Measurements from ENCODE around the gene JSRP1. TPM values are rescaled to one million over a fixed set of nuclear protein-coding genes. Genes with fewer than 3 reads are reported as not detected.

JSRP1 gene, protein sequence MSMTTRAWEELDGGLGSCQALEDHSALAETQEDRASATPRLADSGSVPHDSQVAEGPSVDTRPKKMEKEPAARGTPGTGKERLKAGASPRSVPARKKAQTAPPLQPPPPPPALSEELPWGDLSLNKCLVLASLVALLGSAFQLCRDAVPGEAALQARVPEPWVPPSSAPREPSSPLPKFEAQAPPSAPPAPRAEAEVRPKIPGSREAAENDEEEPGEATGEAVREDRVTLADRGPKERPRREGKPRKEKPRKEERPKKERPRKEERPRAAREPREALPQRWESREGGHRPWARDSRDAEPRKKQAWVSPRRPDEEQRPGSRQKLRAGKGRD
- polyA plus RNA-seq = not detected in 2 replicates

DNA sequence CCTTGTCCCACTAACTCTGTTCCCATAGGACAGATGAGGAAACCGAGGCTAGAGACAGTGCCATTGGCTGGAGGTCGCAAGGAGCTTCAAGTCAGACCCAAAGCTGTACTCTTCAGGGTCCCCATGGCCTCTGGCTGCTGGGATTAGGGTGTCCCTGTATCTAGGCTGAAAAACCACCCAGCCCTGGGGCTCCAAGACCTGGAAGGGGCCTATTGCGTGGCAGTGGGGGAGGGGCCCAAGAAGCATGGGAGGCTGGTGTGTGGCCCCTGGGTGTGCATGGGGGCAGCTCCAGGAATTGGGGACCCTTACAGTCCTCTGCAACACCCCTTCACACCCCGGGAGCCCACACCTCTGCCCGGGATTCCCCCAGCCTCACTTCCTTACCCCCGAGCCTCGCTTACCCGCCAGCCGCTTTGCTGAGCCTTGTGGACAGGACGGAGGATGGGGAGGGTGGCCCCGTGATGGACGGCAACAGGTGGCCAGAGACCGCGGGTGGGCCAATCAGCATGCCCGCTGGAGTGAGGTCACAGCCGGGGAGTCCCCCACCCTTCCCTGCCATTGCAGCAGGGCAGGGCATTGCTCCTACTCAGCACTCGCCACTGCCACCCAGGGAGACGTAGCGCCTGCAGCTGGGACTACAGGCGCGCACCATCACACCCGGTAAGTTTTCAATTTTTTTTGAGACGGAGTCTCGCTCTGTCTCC is at the start of gene JSRP1:
TSS of gene JSRP1 (minus strand) at position 436 of the 704 bp plus-strand sequence. CDS start 1,103 bp downstream, outside the sequence.

GRCh38 chr19:2282062-2282861 is 26.0 kb upstream of the JSRP1 start, which contains the start of gene PEAK3:
Gene PEAK3, minus strand, starts transcription at chr19:2282175. Its CDS starts 1,244 bp downstream, at chr19:2280931.

GRCh38 chr19:2249010-2249866 is 7.0 kb downstream of the JSRP1 start, which contains the start of gene AMH:
Gene AMH, plus strand, starts transcription at chr19:2249323. Its CDS starts 10 bp downstream, at chr19:2249333.

DNA sequence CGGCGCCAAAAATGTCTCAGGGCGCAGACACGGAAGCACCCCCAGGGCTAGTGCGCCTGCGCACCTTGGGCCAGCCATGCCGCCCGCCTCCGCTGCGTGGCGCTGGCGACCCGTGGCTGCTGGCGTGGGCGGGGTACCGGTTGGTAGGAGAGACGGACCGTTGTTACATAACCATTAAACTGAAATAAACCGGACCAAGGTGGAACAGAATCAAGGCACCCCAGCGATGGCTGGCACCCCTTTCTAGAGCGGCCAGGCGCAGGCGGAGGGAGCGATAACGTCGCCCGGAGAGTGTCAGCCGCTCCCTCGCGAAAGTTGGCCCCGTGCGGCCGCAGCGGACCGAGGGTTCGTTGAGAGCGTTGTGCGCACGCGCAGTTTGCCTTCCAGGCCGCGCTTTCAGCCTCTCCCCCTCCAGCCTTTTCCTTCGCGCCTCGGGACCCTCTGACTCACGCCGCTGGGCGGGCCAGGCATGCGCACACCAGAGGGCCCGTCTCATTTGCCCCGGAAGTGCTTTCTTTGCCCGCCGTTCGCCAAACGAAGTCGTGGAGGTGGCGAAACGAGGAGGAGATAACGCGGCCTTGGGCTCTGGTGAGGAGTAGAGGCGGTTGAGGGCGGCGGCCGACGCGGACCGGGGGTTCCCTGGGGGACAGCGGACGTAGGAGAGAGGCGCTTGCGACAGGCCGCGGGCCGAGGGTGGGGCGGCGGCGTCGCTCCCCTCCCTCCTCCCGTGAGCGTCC is 19.7 kb downstream of the JSRP1 start, which contains the start of the genes PLEKHJ1 and SF3A2:
TSS of gene PLEKHJ1 (minus strand) at position 16 of the 737 bp plus-strand sequence. CDS start 81 bp downstream, outside the sequence.
TSS of gene SF3A2 (plus strand) at position 511 of the 737 bp plus-strand sequence. CDS start 6,595 bp downstream, outside the sequence.

Other genes with a start within 250 kb of the JSRP1 start
- gene BTBD2, start 240.7 kb downstream of the JSRP1 start, polyA plus RNA-seq = 0.18 and 0.24 TPM in 2 replicates
- 7.4 and 8.7 TPM in 2 replicates for gene MKNK2, start 205.2 kb downstream of the JSRP1 start, polyA plus RNA-seq
- 0.34 and 0.62 TPM in 2 replicates for gene MOB3A, start 160.1 kb downstream of the JSRP1 start, polyA plus RNA-seq
- not detected in 2 replicates for gene IZUMO4, start 159.5 kb downstream of the JSRP1 start, polyA plus RNA-seq
- 19.1 and 20.9 TPM in 2 replicates for gene AP3D1, start 104.9 kb downstream of the JSRP1 start, polyA plus RNA-seq
- gene DOT1L, start 92.5 kb downstream of the JSRP1 start, polyA plus RNA-seq = 0.28 and 0.39 TPM in 2 replicates
- 8.4 and 8.6 TPM in 2 replicates for gene PLEKHJ1, start 20.1 kb downstream of the JSRP1 start, polyA plus RNA-seq
- 0.16 and 0.43 TPM in 2 replicates for gene SF3A2, start 19.6 kb downstream of the JSRP1 start, polyA plus RNA-seq
- not detected in 2 replicates for gene AMH, start 7.1 kb downstream of the JSRP1 start, polyA plus RNA-seq
- gene PEAK3, start 25.8 kb upstream of the JSRP1 start, polyA plus RNA-seq = not detected in 2 replicates
- gene LINGO3, start 51.7 kb upstream of the JSRP1 start, polyA plus RNA-seq = 0.59 and 1.0 TPM in 2 replicates
- 47.5 and 62.2 TPM in 2 replicates for gene LSM7, start 72.2 kb upstream of the JSRP1 start, polyA plus RNA-seq
- gene SPPL2B, start 72.3 kb upstream of the JSRP1 start, polyA plus RNA-seq = 2.0 and 3.0 TPM in 2 replicates
- gene TMPRSS9, start 103.8 kb upstream of the JSRP1 start, polyA plus RNA-seq = not detected in 2 replicates
- gene TIMM13, start 171.2 kb upstream of the JSRP1 start, polyA plus RNA-seq = 64.5 and 79.8 TPM in 2 replicates
- 0.22 and 1.3 TPM in 2 replicates for gene LMNB2, start 200.5 kb upstream of the JSRP1 start, polyA plus RNA-seq
- 0.35 TPM in 2 replicates for gene GADD45B, start 219.7 kb upstream of the JSRP1 start, polyA plus RNA-seq